H7 (cell line): ENCODE measurements around the gene HSBP1L1. TPM values are rescaled to one million over a fixed set of nuclear protein-coding genes. Genes with fewer than 3 reads are reported as not detected.
"Not testable (repeated sequence)": the region's sequence is repeated elsewhere in the genome, so short reads cannot be mapped to it uniquely, and the experiment has no call there.

Experiments
- DNase-seq: peaks from one replicate; pipeline ENCODE4 v3.0.0; 2012
- H3K27me3 ChIP-seq: 2 replicates; pipeline ENCODE4 v1.6.0; 2011; ENCODE audit warnings: mild to moderate bottlenecking, low read length; ENCODE audit not compliant: control insufficient read depth, insufficient read depth
- H3K36me3 ChIP-seq: replicated peaks from 2 replicates; pipeline ENCODE4 v1.5.1; 2011; ENCODE audit warnings: low read length; ENCODE audit not compliant: control insufficient read depth, insufficient read depth
- H3K4me3 ChIP-seq: 2 replicates; pipeline ENCODE4 v1.5.1; 2011; ENCODE audit warnings: low read depth, mild to moderate bottlenecking, control low read depth, low read length, moderate library complexity; ENCODE audit not compliant: insufficient read depth
- total RNA-seq: library from RNA; depleted of rRNA; stranded (reverse); fragments of >200 nt; shearing (Covaris generic); gene quantifications from 2 replicates; pipeline ENCODE4 v1.2.3, GENCODE V29; 2014; rRNA removed

The HSBP1L1 gene
- total RNA-seq, 1 experiment from 2014 or later, result 2.8 TPM

GRCh38 chr18:79989195-79989497 lies 24.7 kb downstream of the HSBP1L1 start:
- Histone ChIP-seq H3K4me3 (peak overlapping the region; percentile 97), H3K36me3 (peaks cover 7% of the 10 kb centered on the region), H3K27me3 (no peaks in the 10 kb centered on the region)
- DNase-seq, result no peak

DNA sequence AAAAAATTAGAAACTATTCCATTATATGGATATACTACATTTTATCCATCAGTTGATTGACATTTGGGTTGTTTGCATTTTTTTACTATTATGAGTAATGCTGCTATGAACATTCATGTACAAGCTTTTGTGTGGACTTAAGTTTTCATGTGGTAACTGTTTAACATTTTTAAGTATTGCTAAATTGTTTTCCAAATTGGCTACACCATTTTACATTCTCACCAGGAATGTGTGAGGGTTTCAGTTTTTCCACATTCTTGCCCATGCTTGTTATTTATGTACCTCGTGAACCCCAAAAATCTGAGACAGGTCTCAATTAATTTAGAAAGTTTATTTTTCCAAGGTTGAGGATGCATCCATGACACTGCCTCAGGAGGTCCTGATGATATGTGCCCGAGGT lies 27.1 kb downstream of the HSBP1L1 start:
- Histone ChIP-seq H3K36me3 (no peaks in the 10 kb centered on the region; the same call in 1 of the 2 replicates), H3K27me3 (no peaks in the 10 kb centered on the region), H3K4me3 (no peak overlapping the region)
- no peak for DNase-seq

- H3K4me3 ChIP-seq, H3K36me3 ChIP-seq, H3K27me3 ChIP-seq, DNase-seq: not testable (repeated sequence)
Measured at GRCh38 chr18:79999701-80000100, 35.3 kb downstream of the HSBP1L1 start.

DNA sequence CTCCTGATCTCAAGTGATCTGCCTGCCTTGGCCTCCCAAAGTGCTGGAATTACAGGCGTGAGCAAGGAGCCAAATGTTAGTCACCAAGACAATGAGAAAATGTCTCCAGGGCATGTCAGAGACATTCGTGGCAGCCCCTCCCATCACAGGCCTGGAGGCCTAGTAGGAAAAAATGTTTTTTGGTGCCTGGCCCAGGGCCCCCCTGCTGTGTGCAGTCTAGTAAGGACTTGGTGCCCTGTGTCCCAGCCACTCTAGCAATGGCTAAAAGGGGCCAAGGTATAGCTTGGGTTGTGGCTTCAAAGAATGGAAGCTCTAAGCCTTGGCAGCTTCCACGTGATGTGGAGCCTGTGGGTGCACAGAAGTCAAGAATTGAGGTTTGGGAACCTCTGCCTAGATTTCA lies 36.4 kb downstream of the HSBP1L1 start:
- no peak for DNase-seq

DNA sequence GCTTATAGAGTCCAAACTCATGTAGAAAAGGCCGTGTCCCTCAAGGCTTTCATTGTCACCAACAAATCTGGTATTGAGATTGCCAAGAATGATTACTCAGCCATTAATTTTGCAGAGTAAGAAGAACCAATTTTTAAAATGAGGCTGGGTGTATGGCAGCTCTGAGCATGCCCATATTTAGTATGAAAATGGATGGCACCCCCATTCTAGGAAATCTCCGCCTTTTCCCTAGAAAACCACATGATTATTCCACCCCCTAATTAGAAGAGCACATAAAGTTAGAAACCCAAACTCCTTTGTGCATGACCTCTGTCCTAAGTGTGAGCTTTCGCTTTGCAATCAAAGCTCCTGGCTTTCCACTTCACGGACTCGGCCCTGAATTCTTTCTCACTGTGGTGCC lies 38.0 kb downstream of the HSBP1L1 start:
- Histone ChIP-seq H3K4me3 (no peak overlapping the region), H3K27me3 (no peaks in the 10 kb centered on the region), H3K36me3 (no peaks in the 10 kb centered on the region)
- DNase-seq, result no peak

More for the DNA sequence above, 36.4 kb downstream of the HSBP1L1 start:
- Histone ChIP-seq H3K4me3 (no peak overlapping the region), H3K36me3 (no peaks in the 10 kb centered on the region), H3K27me3 (no peaks in the 10 kb centered on the region)

DNA sequence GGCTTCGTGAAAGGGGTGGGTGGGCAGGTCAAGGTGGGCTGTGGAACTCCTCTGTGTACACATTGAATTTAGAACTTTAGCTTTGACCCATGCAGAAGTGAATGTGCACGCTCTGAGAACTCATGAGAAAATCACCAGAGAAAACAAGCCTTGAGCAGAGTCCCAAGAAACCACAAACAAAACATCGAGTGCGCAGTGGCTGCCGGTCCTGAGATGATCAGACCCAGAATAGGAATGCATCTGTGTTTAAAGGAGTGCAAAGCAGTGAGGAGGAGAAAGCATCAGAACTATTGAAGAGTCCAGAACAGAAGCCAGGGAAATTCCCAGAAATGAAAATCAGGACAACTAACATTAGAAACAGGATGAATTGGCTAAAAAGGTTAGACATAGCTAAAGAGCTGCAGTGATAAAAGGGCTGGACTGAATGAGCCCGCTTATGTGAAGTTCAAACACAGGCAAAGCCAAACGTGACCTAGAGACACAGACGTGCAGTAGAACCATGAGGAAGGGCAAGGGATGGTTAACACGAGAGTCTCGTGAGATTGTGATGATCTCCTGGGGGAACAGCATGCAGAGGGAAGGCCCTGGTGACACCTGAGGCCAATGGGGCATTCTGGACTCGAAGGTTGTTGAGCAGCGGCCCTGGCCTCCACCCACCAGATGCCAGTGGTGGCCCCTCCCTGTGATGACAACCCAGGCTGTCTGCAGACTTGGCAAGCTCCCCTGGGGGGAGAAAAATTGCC lies 40.3 kb downstream of the HSBP1L1 start:
- H3K36me3 ChIP-seq, result no peaks in the 10 kb centered on the region
- H3K27me3 ChIP-seq, result no peaks in the 10 kb centered on the region
- no peak overlapping the region for H3K4me3 ChIP-seq
- no peak for DNase-seq

- H3K4me3 ChIP-seq, result no peak overlapping the region
- H3K36me3 ChIP-seq, result no peaks in the 10 kb centered on the region
- DNase-seq, result peak; percentile 49
- H3K27me3 ChIP-seq, result no peaks in the 10 kb centered on the region
Measured at GRCh38 chr18:80006724-80007123, 42.3 kb downstream of the HSBP1L1 start.

DNA sequence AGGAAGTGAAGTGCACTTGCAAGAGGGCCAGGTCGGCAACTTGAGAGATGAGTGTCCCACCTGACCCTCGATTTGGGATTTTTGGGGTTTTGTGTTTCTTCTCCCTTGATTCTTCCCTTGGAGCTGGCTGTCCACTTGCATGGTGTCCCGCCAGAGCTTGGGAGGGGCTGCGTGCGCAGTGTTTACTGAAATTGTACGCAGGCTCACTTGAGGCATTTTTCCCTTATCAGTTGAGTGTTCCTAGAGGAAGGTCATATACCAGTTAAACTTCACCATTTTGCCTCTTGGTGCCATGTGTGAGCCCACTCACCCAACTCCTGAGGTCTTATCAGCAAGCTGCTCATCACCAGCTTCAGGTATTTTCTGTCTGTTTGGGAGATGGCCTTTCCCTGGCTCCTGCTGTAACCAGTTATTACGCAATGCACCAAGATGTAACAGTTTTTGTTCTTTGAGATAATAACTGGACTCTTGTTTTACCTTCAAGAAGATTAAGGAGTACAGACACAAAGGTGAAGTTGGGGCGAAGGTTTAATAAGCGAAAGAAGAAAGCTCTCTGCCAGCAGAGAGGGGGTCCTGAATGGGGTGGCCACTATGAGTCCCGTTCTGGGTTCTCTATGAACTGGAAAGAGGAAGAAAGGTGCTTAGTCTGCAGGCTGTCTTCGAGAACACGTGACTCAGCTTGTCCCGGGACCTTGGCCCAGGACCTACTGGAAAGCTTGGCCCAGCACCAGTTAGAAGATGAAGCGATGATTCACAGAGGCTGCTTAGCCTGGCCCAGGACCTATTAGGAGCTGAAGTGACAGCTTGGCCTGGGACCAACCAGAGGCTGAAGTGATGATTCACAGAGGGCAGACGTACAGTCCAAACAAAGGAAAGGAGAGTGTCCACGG lies 45.5 kb downstream of the HSBP1L1 start:
- Histone ChIP-seq H3K36me3 (no peaks in the 10 kb centered on the region), H3K27me3 (no peaks in the 10 kb centered on the region), H3K4me3 (no peak overlapping the region)
- no peak for DNase-seq

DNA sequence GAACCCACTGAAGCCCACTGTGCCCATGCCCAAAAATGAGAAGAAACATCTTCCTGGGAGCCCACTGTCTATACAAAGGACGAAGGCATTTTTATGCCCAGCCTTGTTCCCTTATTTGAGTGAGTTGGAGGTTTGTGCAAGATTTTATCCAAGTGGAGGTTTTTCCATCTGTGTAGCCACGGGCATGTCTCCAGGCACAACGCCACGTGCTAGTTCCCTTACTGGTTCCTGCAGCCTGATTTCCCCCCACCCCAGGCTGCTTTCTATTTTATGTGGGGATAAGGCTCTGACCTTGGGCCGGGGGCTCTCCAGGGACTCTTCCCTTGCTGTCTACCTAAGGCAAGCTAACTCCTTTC lies 46.1 kb downstream of the HSBP1L1 start:
- DNase-seq, result no peak
- Histone ChIP-seq H3K4me3 (no peak overlapping the region), H3K27me3 (no peaks in the 10 kb centered on the region), H3K36me3 (no peaks in the 10 kb centered on the region)

DNA sequence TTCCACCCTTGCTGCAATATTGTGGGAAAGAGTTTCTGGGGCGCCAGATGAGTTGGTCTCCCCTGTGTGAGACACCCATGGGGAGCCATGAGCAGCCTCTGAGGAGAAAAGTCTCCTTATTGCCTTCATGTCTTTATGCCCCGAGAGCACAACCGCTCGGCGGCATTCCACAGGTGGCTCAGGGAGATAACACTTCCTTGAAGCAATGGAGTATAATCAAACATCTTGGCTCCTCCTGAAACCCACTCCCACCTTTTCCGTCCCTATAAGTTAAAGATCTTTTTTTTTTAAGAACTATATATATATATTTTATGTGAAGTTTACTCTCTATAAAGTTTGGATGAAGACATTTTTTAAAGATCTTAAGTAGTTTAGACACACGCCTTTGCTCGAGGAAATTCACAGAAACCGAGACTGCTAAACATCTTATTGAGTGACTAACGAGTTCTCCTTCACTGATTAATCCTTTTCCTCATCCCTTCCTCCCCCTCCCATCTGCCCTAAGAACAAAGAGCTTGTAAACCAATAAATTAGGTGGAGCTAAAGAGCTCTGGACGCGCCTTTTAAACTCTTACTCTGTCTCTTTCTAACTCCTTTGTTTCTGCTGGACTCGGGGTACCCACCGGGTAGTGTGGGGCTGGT lies 47.2 kb downstream of the HSBP1L1 start:
- not testable (repeated sequence) for H3K36me3 ChIP-seq, H3K4me3 ChIP-seq, DNase-seq, H3K27me3 ChIP-seq

GRCh38 chr18:80012714-80013113 lies 48.3 kb downstream of the HSBP1L1 start:
- H3K36me3 ChIP-seq, result no peaks in the 10 kb centered on the region
- no peak for DNase-seq
- no peak overlapping the region for H3K4me3 ChIP-seq
- no peaks in the 10 kb centered on the region for H3K27me3 ChIP-seq

Other genes with a start within 250 kb of the HSBP1L1 start
- 0.14 and 0.18 TPM in 2 replicates for gene KCNG2, start 166.7 kb upstream of the HSBP1L1 start, total RNA-seq
- gene SLC66A2, start 13.0 kb upstream of the HSBP1L1 start, total RNA-seq, result 19.6 and 28.6 TPM in 2 replicates
- gene TXNL4A, start 23.9 kb downstream of the HSBP1L1 start, total RNA-seq, result 80.2 and 98.4 TPM in 2 replicates
- 37.2 and 45.2 TPM in 2 replicates for gene RBFA, start 69.8 kb downstream of the HSBP1L1 start, total RNA-seq
- 45.5 and 49.2 TPM in 2 replicates for gene ADNP2, start 144.6 kb downstream of the HSBP1L1 start, total RNA-seq